H9 (cell line): ENCODE measurements around the gene MAP3K19. TPM values are rescaled to one million over a fixed set of nuclear protein-coding genes. Genes with fewer than 3 reads are reported as not detected.
A peak's percentile ranks its signal among the peaks of the same experiment; 100 is the strongest.

ENCODE experiments used
- DNase-seq: peaks from one replicate; pipeline ENCODE4 v3.0.0-alpha.2; 2017
- H2AFZ ChIP-seq: one replicate; pipeline ENCODE4 v1.6.1; 2013; ENCODE audit warnings: mild to moderate bottlenecking, low read length, control low read depth, moderate library complexity
- H2AK5ac ChIP-seq: 2 replicates; pipeline ENCODE4 v1.6.1; 2013; ENCODE audit warnings: low read length, control low read depth, mixed read lengths; ENCODE audit not compliant: insufficient read length
- H2BK120ac ChIP-seq: one replicate; pipeline ENCODE4 v1.6.1; 2013; ENCODE audit warnings: low read depth, mild to moderate bottlenecking, low read length, control low read depth, inconsistent platforms; ENCODE audit not compliant: poor library complexity, severe bottlenecking
- H2BK12ac ChIP-seq: 2 replicates; pipeline ENCODE4 v1.6.1; 2013; ENCODE audit warnings: low read length, control low read depth, mixed read lengths, low read depth; ENCODE audit not compliant: insufficient read length
- H2BK15ac ChIP-seq: 2 replicates; pipeline ENCODE4 v1.6.1; 2013; ENCODE audit warnings: low read depth, low read length, control low read depth
- H2BK20ac ChIP-seq: one replicate; pipeline ENCODE4 v1.6.1; 2013; ENCODE audit warnings: low read depth, mild to moderate bottlenecking, low read length, control low read depth, inconsistent platforms; ENCODE audit not compliant: poor library complexity, severe bottlenecking
- H2BK5ac ChIP-seq: 2 replicates; pipeline ENCODE4 v1.6.1; 2013; ENCODE audit warnings: low read length, control low read depth, mixed read lengths; ENCODE audit not compliant: insufficient read length
- H3K14ac ChIP-seq: 2 replicates; pipeline ENCODE4 v1.6.1; 2013; ENCODE audit warnings: low read length, control low read depth; ENCODE audit not compliant: insufficient read depth
- H3K18ac ChIP-seq: 2 replicates; pipeline ENCODE4 v1.6.1; 2013; ENCODE audit warnings: low read depth, mild to moderate bottlenecking, mixed read lengths, low read length, control low read depth; ENCODE audit not compliant: insufficient read length
- H3K23ac ChIP-seq: 2 replicates; pipeline ENCODE4 v1.6.1; 2013; ENCODE audit warnings: low read length, control low read depth, mixed read lengths, low read depth; ENCODE audit not compliant: insufficient read length
- H3K23me2 ChIP-seq: 2 replicates; pipeline ENCODE4 v1.6.1; 2013; ENCODE audit warnings: low read depth, mild to moderate bottlenecking, mixed read lengths, low read length, control low read depth; ENCODE audit not compliant: insufficient read length, poor library complexity, severe bottlenecking
- H3K27ac ChIP-seq: 2 replicates; pipeline ENCODE4 v1.5.1; 2013; ENCODE audit warnings: low read length, control low read depth, mixed read lengths, low read depth; ENCODE audit not compliant: insufficient read length
- H3K27me3 ChIP-seq: 2 replicates; pipeline ENCODE4 v1.6.1; 2013; ENCODE audit warnings: low read length, control low read depth, inconsistent platforms; ENCODE audit not compliant: insufficient read depth
- H3K4ac ChIP-seq: 2 replicates; pipeline ENCODE4 v1.6.1; 2013; ENCODE audit warnings: low read depth, mild to moderate bottlenecking, control low read depth, inconsistent platforms, low read length, moderate library complexity
- H3K4me1 ChIP-seq: 2 replicates; pipeline ENCODE4 v1.6.1; 2013; ENCODE audit warnings: low read length, control low read depth, inconsistent platforms; ENCODE audit not compliant: insufficient read depth
- H3K4me2 ChIP-seq: 2 replicates; pipeline ENCODE4 v1.6.1; 2013; ENCODE audit warnings: low read length, control low read depth, mixed read lengths; ENCODE audit not compliant: insufficient read length, insufficient read depth
- H3K56ac ChIP-seq: 2 replicates; pipeline ENCODE4 v1.6.1; 2013; ENCODE audit warnings: low read depth, mild to moderate bottlenecking, mixed read lengths, low read length, control low read depth; ENCODE audit not compliant: insufficient read length
- H3K79me1 ChIP-seq: 2 replicates; pipeline ENCODE4 v1.6.1; 2013; ENCODE audit warnings: low read depth, mild to moderate bottlenecking, moderate library complexity, low read length, control low read depth, inconsistent platforms; ENCODE audit not compliant: insufficient read depth, poor library complexity, severe bottlenecking
- H3K79me2 ChIP-seq: 2 replicates; pipeline ENCODE4 v1.6.1; 2013; ENCODE audit warnings: low read length, control low read depth, inconsistent platforms; ENCODE audit not compliant: insufficient read depth
- H3K9ac ChIP-seq: 2 replicates; pipeline ENCODE4 v1.6.1; 2013; ENCODE audit warnings: low read length, control low read depth, mixed read lengths; ENCODE audit not compliant: insufficient read length; ENCODE audit errors: extremely low read depth
- H3K9me3 ChIP-seq: one replicate; pipeline ENCODE4 v1.6.1; 2013; ENCODE audit warnings: low read depth, low read length, inconsistent platforms; ENCODE audit not compliant: control insufficient read depth
- H3T11ph ChIP-seq: one replicate; pipeline ENCODE4 v1.6.1; 2013; ENCODE audit warnings: mild to moderate bottlenecking, low read length, control low read depth, inconsistent platforms
- H4K20me1 ChIP-seq: one replicate; pipeline ENCODE4 v1.6.1; 2013; ENCODE audit not compliant: control insufficient read depth, insufficient read length, insufficient read depth
- H4K5ac ChIP-seq: 2 replicates; pipeline ENCODE4 v1.6.1; 2013; ENCODE audit warnings: low read depth, mild to moderate bottlenecking, mixed read lengths, low read length, control low read depth; ENCODE audit not compliant: insufficient read length
- H4K8ac ChIP-seq: replicated peaks from 2 replicates; pipeline ENCODE4 v1.6.1; 2013; ENCODE audit warnings: low read length, control low read depth, mixed read lengths, low read depth; ENCODE audit not compliant: insufficient read length
- H4K91ac ChIP-seq: 2 replicates; pipeline ENCODE4 v1.6.1; 2013; ENCODE audit warnings: low read depth, mild to moderate bottlenecking, moderate library complexity, mixed read lengths, low read length, control low read depth; ENCODE audit not compliant: insufficient read length
- H3K27ac Mint-ChIP-seq, 3 experiments: 2 replicates in 2 of 3; 3 replicates in 1 of 3; pipeline ENCODE4 v1.8.0; 2020 to 2021; ENCODE audit warnings: mixed read lengths in 3 of 3, mild to moderate bottlenecking in 1 of 3, moderate library complexity in 1 of 3
- H3K27me3 Mint-ChIP-seq: 2 replicates; pipeline ENCODE4 v1.8.0; 2021; ENCODE audit warnings: low read depth, mild to moderate bottlenecking, moderate library complexity, mixed read lengths
- H3K36me3 Mint-ChIP-seq, 3 experiments: 2 replicates in 2 of 3; 3 replicates in 1 of 3; pipeline ENCODE4 v1.8.0; 2020 to 2021; ENCODE audit warnings: low read depth in 3 of 3, mixed read lengths in 3 of 3; ENCODE audit not compliant: insufficient read depth in 1 of 3
- H3K4me1 Mint-ChIP-seq, 2 experiments: 2 replicates each; pipeline ENCODE4 v1.8.0; 2020; ENCODE audit warnings: mixed read lengths in 2 of 2
- H3K4me3 Mint-ChIP-seq, 2 experiments: 2 replicates in 1 of 2; 3 replicates in 1 of 2; pipeline ENCODE4 v1.8.0; 2020 to 2021; ENCODE audit warnings: mild to moderate bottlenecking in 2 of 2, mixed read lengths in 2 of 2, moderate library complexity in 1 of 2
- H3K9me3 Mint-ChIP-seq, 2 experiments: 2 replicates in 1 of 2; 3 replicates in 1 of 2; pipeline ENCODE4 v1.8.0; 2020; ENCODE audit warnings: mild to moderate bottlenecking in 2 of 2, mixed read lengths in 2 of 2, moderate library complexity in 1 of 2
- CTCF ChIP-seq: fragments of 200-600 bp; sonication (generic); conservative IDR thresholded peaks from 3 replicates; pipeline ENCODE4 v1.8.0; 2021; ENCODE audit warnings: antibody characterized with exemption, mild to moderate bottlenecking
- WGBS: extraction: QIAGEN DNeasy Blood & Tissue Kit; methylation state at CpG from one replicate; pipeline ENCODE4 v1.1.7; 2013; ENCODE audit warnings: missing lambda C conversion rate, low lambda C conversion rate, mixed read lengths; ENCODE audit not compliant: insufficient read length; ENCODE audit errors: extremely low coverage; 5-methylcytosine and 5-hydroxymethylcytosine counted together
- total RNA-seq: library from RNA; stranded (reverse); gene quantifications from 2 replicates; pipeline ENCODE4 v1.2.1, GENCODE V29; 2021

MAP3K19 gene
- total RNA-seq, 1 experiment from 2014 or later = not detected

GRCh38 chr2:134926231-134926931 is 120.9 kb downstream of the MAP3K19 start:
- TF ChIP-seq CTCF = no peak
- H2BK20ac ChIP-seq = no peak overlapping the region
- peaks cover under 1 to 32% (median 16%) of the 10 kb centered on the region in 3 experiments; a peak in 6 of 7 replicates for H3K36me3 Mint-ChIP-seq

More at GRCh38 chr2:134926231-134926931, 120.9 kb downstream of the MAP3K19 start:
- H3K27me3 ChIP-seq = no peaks in the 10 kb centered on the region
- H3K23me2 ChIP-seq = no peaks in the 10 kb centered on the region
- no peak overlapping the region for H2BK12ac ChIP-seq
- H3K4me2 ChIP-seq = no peak overlapping the region
- no peaks in the 10 kb centered on the region for H3K9me3 Mint-ChIP-seq
- H3T11ph ChIP-seq = no peak overlapping the region
- no peak overlapping the region; a peak in 1 of 5 replicates for H3K4me3 Mint-ChIP-seq
- H3K4ac ChIP-seq = no peak overlapping the region
- H2BK15ac ChIP-seq = no peak overlapping the region
- no peaks in the 10 kb centered on the region for H3K9me3 ChIP-seq
- H3K14ac ChIP-seq = no peak overlapping the region
- H3K4me1 Mint-ChIP-seq = peaks cover 23 to 36% of the 10 kb centered on the region in 2 experiments
- WGBS = no CpG with 5 or more reads among the region's 3 CpGs
- H3K79me1 ChIP-seq = peaks cover 4% of the 10 kb centered on the region
- DNase-seq = no peak
- no peak overlapping the region for H4K5ac ChIP-seq
- peaks cover 3% of the 10 kb centered on the region; the same call in 1 of the 2 replicates for H3K4me1 ChIP-seq
- H2AFZ ChIP-seq = no peak overlapping the region
- H3K56ac ChIP-seq = no peak overlapping the region
- no peaks in the 10 kb centered on the region for H4K20me1 ChIP-seq
- peaks cover 57% of the 10 kb centered on the region; the same call in 1 of the 2 replicates for H3K79me2 ChIP-seq
- no peak overlapping the region for H2BK120ac ChIP-seq
- H3K27ac Mint-ChIP-seq = peak overlapping the region; percentile 20 to 86 (median 35); a peak in 5 of 7 replicates
- H4K91ac ChIP-seq = no peak overlapping the region
- no peak overlapping the region for H4K8ac ChIP-seq
- no peak overlapping the region for H3K27ac ChIP-seq
- no peak overlapping the region for H2AK5ac ChIP-seq
- H3K23ac ChIP-seq = no peak overlapping the region
- H3K27me3 Mint-ChIP-seq = no peaks in the 10 kb centered on the region
- no peak overlapping the region for H3K9ac ChIP-seq
- no peak overlapping the region for H2BK5ac ChIP-seq
- no peak overlapping the region for H3K18ac ChIP-seq
